Measurements from ENCODE around the gene LIPF. TPM values are rescaled to one million over a fixed set of nuclear protein-coding genes. Genes with fewer than 3 reads are reported as not detected.

The LIPF gene
- total and polyA plus RNA-seq, 2 experiments from 2014 or later = not detected

DNA sequence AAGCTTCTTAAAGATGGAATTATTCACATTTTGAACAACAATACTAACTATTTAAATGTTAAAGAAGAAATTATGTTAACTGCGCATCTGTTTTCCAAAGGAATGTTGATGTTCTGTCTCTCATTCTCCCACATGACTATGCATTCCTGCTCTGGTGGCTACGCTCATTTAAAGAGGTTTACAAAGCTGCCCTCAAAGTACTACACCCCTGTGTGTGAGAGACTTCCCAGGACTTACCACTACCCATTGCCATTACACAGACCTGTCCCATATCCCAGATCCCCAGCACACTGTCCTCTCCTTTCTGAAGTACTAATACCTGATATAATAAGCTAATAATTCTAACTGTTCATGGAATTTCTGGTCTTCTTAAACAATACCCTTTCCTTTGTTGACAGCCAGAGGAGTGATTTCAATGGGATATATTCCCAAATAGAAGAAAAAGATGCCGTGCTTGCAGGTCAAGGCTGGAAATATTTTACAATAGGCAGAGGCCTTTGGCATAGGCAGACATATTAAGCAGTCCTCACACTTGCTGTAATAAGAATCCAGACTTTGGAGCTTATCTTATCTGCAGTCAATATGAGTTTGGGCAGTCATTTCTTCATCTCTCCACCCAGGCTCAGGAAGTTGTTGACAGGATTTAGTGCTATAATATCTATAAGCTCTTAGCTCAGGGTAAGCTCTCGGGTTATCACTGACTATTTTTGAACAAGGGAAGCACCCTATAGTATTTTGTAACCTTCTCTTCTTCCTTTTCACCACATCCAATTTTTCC is 12.2 kb downstream of the LIPF start (continued):
- TF ChIP-seq, protein P1, sequence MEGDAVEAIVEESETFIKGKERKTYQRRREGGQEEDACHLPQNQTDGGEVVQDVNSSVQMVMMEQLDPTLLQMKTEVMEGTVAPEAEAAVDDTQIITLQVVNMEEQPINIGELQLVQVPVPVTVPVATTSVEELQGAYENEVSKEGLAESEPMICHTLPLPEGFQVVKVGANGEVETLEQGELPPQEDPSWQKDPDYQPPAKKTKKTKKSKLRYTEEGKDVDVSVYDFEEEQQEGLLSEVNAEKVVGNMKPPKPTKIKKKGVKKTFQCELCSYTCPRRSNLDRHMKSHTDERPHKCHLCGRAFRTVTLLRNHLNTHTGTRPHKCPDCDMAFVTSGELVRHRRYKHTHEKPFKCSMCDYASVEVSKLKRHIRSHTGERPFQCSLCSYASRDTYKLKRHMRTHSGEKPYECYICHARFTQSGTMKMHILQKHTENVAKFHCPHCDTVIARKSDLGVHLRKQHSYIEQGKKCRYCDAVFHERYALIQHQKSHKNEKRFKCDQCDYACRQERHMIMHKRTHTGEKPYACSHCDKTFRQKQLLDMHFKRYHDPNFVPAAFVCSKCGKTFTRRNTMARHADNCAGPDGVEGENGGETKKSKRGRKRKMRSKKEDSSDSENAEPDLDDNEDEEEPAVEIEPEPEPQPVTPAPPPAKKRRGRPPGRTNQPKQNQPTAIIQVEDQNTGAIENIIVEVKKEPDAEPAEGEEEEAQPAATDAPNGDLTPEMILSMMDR (conservative IDR thresholded peaks at IDR 0.05; ENCODE audit: low read depth in 2 of 2) = no peak

DNA sequence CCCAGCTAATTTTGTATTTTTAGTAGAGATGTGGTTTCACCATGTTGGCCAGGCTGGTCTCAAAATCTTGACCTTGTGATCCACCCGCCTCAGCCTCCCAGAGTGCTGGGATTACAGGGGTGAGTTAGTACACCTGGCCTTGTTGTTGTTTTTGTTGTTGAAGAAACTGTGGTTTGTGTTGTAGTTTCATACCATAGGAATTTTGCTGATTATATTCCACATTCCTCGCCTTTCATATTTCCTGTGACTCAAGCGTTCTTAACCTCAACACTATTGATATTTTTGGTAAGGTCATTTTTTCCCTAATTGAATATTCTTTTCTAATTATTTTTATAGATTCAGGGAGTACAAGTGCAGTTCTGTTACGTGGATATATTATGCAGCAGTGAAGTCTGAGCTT is 16.7 kb downstream of the LIPF start:
- Mint-ChIP-seq H3K27me3 (ENCODE audit: insufficient read depth, low read depth, poor library complexity) (no peaks in the 10 kb centered on the region), H3K9me3 (no peaks in the 10 kb centered on the region), H3K36me3 (ENCODE audit: low read depth) (no peaks in the 10 kb centered on the region), H3K4me3 (no peak overlapping the region), H3K27ac (no peak overlapping the region), H3K4me1 (peaks cover 4% of the 10 kb centered on the region; the same call in 2 of the 3 replicates)
- peaks cover 7% of the 10 kb centered on the region for H3K4me1 ChIP-seq (ENCODE audit: insufficient read depth)
- no peak for DNase-seq (ENCODE audit: low spot score)
- H3K27me3 ChIP-seq (ENCODE audit: insufficient read depth) = no peaks in the 10 kb centered on the region
- H3K27ac ChIP-seq (ENCODE audit: low read depth) = no peak overlapping the region
- no peaks in the 10 kb centered on the region for H3K36me3 ChIP-seq (ENCODE audit: insufficient read depth)
- no peaks in the 10 kb centered on the region for H3F3A ChIP-seq (replicated peaks; ENCODE audit: low read depth)
- no peaks in the 10 kb centered on the region for H3K79me2 ChIP-seq (replicated peaks; ENCODE audit: insufficient read depth)
- H3K9me2 ChIP-seq (ENCODE audit: insufficient read depth) = no peaks in the 10 kb centered on the region
- H4K20me1 ChIP-seq (replicated peaks; ENCODE audit: insufficient read depth) = no peaks in the 10 kb centered on the region
- no peak overlapping the region for H2AFZ ChIP-seq
- H3K4me2 ChIP-seq = no peak overlapping the region
- H3K4me3 ChIP-seq = no peak overlapping the region
- ATAC-seq = no peak
- no peak for TF ChIP-seq ZNF331 (CRISPR knock-in tag; IDR thresholded peaks at IDR 0.05; ENCODE audit: low read depth)
- TF ChIP-seq ZNF114 (CRISPR knock-in tag; IDR thresholded peaks at IDR 0.05) = no peak
- TF ChIP-seq, protein P2, sequence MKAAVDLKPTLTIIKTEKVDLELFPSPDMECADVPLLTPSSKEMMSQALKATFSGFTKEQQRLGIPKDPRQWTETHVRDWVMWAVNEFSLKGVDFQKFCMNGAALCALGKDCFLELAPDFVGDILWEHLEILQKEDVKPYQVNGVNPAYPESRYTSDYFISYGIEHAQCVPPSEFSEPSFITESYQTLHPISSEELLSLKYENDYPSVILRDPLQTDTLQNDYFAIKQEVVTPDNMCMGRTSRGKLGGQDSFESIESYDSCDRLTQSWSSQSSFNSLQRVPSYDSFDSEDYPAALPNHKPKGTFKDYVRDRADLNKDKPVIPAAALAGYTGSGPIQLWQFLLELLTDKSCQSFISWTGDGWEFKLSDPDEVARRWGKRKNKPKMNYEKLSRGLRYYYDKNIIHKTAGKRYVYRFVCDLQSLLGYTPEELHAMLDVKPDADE (IDR thresholded peaks at IDR 0.05) = no peak
- TF ChIP-seq EZH2 (IDR thresholded peaks at IDR 0.05; ENCODE audit: low read depth, unreplicated experiment) = no peak
- TF ChIP-seq, protein P3, sequence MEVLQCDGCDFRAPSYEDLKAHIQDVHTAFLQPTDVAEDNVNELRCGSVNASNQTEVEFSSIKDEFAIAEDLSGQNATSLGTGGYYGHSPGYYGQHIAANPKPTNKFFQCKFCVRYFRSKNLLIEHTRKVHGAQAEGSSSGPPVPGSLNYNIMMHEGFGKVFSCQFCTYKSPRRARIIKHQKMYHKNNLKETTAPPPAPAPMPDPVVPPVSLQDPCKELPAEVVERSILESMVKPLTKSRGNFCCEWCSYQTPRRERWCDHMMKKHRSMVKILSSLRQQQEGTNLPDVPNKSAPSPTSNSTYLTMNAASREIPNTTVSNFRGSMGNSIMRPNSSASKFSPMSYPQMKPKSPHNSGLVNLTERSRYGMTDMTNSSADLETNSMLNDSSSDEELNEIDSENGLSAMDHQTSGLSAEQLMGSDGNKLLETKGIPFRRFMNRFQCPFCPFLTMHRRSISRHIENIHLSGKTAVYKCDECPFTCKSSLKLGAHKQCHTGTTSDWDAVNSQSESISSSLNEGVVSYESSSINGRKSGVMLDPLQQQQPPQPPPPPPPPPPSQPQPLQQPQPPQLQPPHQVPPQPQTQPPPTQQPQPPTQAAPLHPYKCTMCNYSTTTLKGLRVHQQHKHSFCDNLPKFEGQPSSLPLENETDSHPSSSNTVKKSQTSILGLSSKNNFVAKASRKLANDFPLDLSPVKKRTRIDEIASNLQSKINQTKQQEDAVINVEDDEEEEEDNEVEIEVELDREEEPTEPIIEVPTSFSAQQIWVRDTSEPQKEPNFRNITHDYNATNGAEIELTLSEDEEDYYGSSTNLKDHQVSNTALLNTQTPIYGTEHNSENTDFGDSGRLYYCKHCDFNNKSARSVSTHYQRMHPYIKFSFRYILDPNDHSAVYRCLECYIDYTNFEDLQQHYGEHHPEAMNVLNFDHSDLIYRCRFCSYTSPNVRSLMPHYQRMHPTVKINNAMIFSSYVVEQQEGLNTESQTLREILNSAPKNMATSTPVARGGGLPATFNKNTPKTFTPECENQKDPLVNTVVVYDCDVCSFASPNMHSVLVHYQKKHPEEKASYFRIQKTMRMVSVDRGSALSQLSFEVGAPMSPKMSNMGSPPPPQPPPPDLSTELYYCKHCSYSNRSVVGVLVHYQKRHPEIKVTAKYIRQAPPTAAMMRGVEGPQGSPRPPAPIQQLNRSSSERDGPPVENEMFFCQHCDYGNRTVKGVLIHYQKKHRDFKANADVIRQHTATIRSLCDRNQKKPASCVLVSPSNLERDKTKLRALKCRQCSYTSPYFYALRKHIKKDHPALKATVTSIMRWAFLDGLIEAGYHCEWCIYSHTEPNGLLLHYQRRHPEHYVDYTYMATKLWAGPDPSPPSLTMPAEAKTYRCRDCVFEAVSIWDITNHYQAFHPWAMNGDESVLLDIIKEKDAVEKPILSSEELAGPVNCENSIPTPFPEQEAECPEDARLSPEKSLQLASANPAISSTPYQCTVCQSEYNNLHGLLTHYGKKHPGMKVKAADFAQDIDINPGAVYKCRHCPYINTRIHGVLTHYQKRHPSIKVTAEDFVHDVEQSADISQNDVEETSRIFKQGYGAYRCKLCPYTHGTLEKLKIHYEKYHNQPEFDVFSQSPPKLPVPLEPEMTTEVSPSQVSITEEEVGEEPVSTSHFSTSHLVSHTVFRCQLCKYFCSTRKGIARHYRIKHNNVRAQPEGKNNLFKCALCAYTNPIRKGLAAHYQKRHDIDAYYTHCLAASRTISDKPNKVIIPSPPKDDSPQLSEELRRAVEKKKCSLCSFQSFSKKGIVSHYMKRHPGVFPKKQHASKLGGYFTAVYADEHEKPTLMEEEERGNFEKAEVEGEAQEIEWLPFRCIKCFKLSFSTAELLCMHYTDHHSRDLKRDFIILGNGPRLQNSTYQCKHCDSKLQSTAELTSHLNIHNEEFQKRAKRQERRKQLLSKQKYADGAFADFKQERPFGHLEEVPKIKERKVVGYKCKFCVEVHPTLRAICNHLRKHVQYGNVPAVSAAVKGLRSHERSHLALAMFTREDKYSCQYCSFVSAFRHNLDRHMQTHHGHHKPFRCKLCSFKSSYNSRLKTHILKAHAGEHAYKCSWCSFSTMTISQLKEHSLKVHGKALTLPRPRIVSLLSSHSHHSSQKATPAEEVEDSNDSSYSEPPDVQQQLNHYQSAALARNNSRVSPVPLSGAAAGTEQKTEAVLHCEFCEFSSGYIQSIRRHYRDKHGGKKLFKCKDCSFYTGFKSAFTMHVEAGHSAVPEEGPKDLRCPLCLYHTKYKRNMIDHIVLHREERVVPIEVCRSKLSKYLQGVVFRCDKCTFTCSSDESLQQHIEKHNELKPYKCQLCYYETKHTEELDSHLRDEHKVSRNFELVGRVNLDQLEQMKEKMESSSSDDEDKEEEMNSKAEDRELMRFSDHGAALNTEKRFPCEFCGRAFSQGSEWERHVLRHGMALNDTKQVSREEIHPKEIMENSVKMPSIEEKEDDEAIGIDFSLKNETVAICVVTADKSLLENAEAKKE (CRISPR knock-in tag; IDR thresholded peaks at IDR 0.05) = no peak
- no peak for TF ChIP-seq CREB1 (CRISPR knock-in tag; IDR thresholded peaks at IDR 0.05; ENCODE audit: low read depth)
- no peak for TF ChIP-seq EZH2phosphoT487 (IDR thresholded peaks at IDR 0.05; ENCODE audit: unreplicated experiment)
- no peak for TF ChIP-seq JUNB (IDR thresholded peaks at IDR 0.05; ENCODE audit: unreplicated experiment)
- TF ChIP-seq, protein P4, sequence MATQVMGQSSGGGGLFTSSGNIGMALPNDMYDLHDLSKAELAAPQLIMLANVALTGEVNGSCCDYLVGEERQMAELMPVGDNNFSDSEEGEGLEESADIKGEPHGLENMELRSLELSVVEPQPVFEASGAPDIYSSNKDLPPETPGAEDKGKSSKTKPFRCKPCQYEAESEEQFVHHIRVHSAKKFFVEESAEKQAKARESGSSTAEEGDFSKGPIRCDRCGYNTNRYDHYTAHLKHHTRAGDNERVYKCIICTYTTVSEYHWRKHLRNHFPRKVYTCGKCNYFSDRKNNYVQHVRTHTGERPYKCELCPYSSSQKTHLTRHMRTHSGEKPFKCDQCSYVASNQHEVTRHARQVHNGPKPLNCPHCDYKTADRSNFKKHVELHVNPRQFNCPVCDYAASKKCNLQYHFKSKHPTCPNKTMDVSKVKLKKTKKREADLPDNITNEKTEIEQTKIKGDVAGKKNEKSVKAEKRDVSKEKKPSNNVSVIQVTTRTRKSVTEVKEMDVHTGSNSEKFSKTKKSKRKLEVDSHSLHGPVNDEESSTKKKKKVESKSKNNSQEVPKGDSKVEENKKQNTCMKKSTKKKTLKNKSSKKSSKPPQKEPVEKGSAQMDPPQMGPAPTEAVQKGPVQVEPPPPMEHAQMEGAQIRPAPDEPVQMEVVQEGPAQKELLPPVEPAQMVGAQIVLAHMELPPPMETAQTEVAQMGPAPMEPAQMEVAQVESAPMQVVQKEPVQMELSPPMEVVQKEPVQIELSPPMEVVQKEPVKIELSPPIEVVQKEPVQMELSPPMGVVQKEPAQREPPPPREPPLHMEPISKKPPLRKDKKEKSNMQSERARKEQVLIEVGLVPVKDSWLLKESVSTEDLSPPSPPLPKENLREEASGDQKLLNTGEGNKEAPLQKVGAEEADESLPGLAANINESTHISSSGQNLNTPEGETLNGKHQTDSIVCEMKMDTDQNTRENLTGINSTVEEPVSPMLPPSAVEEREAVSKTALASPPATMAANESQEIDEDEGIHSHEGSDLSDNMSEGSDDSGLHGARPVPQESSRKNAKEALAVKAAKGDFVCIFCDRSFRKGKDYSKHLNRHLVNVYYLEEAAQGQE (IDR thresholded peaks at IDR 0.05; ENCODE audit: unreplicated experiment) = no peak
- TF ChIP-seq NANOG (IDR thresholded peaks at IDR 0.05; ENCODE audit: borderline replicate concordance) = no peak
- TF ChIP-seq POLR2AphosphoS5 (IDR thresholded peaks at IDR 0.05; ENCODE audit: low read depth) = no peak
- TF ChIP-seq STAT1 (IDR thresholded peaks at IDR 0.05; ENCODE audit: unreplicated experiment) = no peak
